ENCODE results near the gene CLK1. TPM values are rescaled to one million over a fixed set of nuclear protein-coding genes. Genes with fewer than 3 reads are reported as not detected.
A peak's percentile ranks its signal among the peaks of the same experiment; 100 is the strongest.

Gene CLK1
- total and polyA plus RNA-seq, 2 of the 13 experiments (the other 11 are each of a cell fraction or from before 2014, with no cell fraction given), result 66.6 to 101 TPM

GRCh38 chr2:200811333-200812121 is 52.9 kb downstream of the CLK1 start, which contains the start of gene BZW1 (continued):
- TF ChIP-seq MLXIP (CRISPR knock-in tag; IDR thresholded peaks at IDR 0.05; ENCODE audit: borderline replicate concordance) (no peak), KDM2A (CRISPR knock-in tag; IDR thresholded peaks at IDR 0.05; ENCODE audit: borderline replicate concordance, low read depth) (peak; percentile 57), ZNF121 (CRISPR knock-in tag; IDR thresholded peaks at IDR 0.05) (no peak), RORA (CRISPR knock-in tag; IDR thresholded peaks at IDR 0.05) (no peak), ZFP82 (CRISPR knock-in tag; IDR thresholded peaks at IDR 0.05; ENCODE audit: borderline replicate concordance) (0 out of 2 replicates have a peak, but pooled peaks have one; percentile 70), ZBTB38 (CRISPR knock-in tag; IDR thresholded peaks at IDR 0.05) (0 out of 2 replicates have a peak, but pooled peaks have one; percentile 6), ZSCAN5A (CRISPR knock-in tag; IDR thresholded peaks at IDR 0.05; ENCODE audit: borderline replicate concordance) (peak; percentile 91; the same call in 1 of the 2 replicates), TBP (CRISPR knock-in tag; IDR thresholded peaks at IDR 0.05) (no peak), ZNF282 (IDR thresholded peaks at IDR 0.05; ENCODE audit: partially characterized antibody) (no peak), ZIK1 (CRISPR knock-in tag; IDR thresholded peaks at IDR 0.05; ENCODE audit: borderline replicate concordance, low read depth) (peak; percentile 47; the same call in 1 of the 2 replicates), U2AF1 (optimal IDR thresholded peaks at IDR 0.05; ENCODE audit: low read depth, low read length) (no peak), ZNF710 (CRISPR knock-in tag; IDR thresholded peaks at IDR 0.05; ENCODE audit: borderline replicate concordance) (peak; percentile 71), SP5 (CRISPR knock-in tag; IDR thresholded peaks at IDR 0.05; ENCODE audit: borderline replicate concordance, low read depth) (peak; percentile 86; the same call in 1 of the 2 replicates), GPBP1L1 (CRISPR knock-in tag; IDR thresholded peaks at IDR 0.05) (no peak), SMARCC2 (IDR thresholded peaks at IDR 0.05) (no peak), HNRNPL (IDR thresholded peaks at IDR 0.05; ENCODE audit: low read depth, low read length) (0 out of 2 replicates have a peak, but pooled peaks have one; percentile 8)
- TF ChIP-seq, protein P1, sequence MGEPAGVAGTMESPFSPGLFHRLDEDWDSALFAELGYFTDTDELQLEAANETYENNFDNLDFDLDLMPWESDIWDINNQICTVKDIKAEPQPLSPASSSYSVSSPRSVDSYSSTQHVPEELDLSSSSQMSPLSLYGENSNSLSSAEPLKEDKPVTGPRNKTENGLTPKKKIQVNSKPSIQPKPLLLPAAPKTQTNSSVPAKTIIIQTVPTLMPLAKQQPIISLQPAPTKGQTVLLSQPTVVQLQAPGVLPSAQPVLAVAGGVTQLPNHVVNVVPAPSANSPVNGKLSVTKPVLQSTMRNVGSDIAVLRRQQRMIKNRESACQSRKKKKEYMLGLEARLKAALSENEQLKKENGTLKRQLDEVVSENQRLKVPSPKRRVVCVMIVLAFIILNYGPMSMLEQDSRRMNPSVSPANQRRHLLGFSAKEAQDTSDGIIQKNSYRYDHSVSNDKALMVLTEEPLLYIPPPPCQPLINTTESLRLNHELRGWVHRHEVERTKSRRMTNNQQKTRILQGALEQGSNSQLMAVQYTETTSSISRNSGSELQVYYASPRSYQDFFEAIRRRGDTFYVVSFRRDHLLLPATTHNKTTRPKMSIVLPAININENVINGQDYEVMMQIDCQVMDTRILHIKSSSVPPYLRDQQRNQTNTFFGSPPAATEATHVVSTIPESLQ (CRISPR knock-in tag; conservative IDR thresholded peaks at IDR 0.05), result no peak
